HG03280 (cell line): ENCODE measurements around the gene ZMYM4.
"Not testable (repeated sequence)": the region's sequence is repeated elsewhere in the genome, so short reads cannot be mapped to it uniquely, and the experiment has no call there.

ENCODE experiments used
- ATAC-seq: cut with Tn5 transposase; IDR thresholded peaks from one replicate; pipeline ENCODE4 v1.9.1; 2021; ENCODE audit warnings: mild to moderate bottlenecking, moderate library complexity; ENCODE audit not compliant: unreplicated experiment

The ZMYM4 gene

DNA sequence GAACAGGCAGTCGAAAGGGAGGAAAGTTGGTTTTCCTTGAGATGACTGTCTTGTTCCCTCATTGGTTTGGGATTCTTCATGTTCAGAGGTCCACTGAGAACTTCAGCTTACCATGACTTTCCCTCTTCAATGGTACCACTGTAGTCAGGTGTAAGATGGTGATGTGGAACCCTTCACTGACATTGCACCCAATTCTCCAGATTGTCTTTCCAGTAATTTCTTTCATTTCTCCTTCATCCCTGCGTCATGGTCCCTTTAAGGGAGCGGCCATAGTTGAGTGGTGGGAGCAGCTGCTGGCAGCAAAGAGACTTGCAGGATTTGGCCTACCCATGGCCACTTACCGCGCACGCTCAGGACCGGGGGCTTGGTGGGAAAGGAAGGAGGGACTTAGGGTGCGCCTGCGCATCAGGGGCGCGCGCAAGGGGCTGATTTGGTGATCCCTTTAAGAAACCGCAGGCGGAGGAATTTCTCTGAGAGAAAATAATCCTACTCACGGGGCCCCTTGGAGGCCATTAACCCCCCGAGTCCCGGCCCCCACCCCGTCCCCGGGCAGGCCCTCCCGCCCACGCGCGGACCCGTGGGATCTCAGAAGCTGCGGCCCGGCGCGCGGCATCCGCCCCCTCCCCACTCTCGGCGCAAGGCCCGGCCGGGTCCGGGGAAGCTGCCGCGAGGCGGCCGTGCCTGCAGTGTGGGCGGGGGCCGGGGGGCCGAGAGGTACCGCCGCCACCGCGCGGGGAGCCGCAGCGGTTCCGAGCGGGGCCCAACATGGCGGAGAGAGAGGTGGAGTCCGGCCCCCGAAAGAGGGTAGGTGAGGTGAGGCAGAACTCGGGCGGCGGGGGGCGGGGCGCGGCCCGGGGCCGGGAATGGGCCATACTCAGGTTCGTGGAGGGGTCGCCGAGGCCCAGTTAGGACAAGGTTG lies at the start of gene ZMYM4:
Gene ZMYM4, plus strand, starts transcription at position 428 of the 919 bp plus-strand sequence. Its CDS starts 338 bp downstream, at position 766.
- peak; percentile 90 for ATAC-seq

DNA sequence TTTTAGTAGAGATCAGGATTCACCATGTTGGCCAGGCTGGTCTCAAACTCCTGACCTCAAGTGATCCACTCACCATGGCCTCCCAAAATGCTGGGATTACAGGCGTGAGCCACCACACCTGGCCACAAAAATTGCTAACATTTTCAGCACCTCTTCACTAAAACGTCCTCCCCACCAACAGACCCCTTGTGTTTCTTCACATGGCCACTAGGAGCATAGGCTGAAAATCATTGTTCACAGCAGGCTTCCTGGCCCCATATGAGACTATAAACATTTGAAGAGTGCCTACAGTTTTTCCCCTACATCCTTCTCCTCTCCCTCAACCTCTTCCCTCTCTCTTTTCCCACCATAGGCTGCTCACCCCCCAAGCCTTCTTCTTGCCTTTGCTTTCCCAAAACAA lies 47.5 kb upstream of the ZMYM4 start:
- ATAC-seq = no peak

DNA sequence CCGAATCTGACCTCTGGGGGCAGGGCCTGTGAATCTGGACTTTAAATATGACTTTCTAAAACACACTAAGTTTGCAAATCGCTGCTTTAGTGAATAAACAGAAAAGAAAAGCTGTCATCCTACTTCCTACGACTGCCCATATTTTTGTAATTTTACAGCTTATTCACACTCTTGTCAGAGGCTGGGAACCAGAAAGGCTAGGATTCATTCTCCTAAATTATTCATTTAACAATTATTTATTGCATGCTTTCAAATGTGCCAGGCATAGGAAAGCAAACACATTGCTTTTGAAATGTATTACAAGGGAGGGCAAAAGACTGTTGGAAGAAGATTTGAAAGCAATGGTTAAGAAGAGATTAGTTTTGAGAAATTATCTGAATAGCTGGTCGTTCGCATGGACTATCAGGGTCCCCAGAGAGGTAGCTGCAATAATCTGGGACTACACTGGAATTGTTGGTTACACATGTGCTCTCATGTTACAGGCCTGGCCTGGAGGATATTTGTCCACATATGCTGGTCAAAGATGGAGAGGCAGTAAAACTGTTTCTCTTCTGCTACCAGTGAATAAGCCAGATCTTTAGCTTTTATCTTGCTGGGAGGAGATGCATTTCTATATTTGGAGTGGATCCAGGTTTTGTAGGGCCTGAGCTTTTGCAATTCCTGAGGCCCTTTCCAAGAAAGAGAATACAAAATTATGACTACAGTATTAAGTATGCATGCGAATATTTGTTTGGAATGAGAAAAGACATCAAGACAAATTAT lies 46.0 kb upstream of the ZMYM4 start:
- ATAC-seq = no peak

DNA sequence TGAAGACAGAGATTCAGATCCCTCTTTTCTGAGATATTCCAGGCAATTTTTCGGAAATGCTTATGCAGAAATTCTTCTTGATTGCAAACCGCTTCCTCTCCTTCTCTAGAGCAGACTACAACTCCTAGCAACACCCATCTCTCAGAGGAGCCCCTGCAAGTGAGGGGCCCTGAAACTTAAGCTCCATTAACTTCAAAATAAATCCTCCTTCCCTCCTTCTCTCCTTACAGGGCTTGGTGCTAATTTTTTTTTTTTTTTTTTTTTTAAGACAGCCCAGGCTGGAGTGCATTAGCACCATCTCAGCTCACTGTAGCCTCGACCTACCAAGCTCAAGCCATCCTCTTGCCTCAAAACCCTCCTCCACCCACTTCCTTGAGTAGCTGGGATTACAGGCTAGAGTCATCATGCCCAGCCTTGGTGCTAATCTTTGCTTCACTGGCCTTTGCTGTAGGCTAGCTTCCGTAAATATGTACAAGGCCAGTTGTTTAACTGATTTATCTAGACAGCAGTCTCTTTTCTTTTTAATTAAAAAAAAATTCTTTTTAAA lies 45.4 kb upstream of the ZMYM4 start:
- ATAC-seq = no peak

GRCh38 chr1:35226546-35226945 lies 42.0 kb upstream of the ZMYM4 start:
- no peak for ATAC-seq

DNA sequence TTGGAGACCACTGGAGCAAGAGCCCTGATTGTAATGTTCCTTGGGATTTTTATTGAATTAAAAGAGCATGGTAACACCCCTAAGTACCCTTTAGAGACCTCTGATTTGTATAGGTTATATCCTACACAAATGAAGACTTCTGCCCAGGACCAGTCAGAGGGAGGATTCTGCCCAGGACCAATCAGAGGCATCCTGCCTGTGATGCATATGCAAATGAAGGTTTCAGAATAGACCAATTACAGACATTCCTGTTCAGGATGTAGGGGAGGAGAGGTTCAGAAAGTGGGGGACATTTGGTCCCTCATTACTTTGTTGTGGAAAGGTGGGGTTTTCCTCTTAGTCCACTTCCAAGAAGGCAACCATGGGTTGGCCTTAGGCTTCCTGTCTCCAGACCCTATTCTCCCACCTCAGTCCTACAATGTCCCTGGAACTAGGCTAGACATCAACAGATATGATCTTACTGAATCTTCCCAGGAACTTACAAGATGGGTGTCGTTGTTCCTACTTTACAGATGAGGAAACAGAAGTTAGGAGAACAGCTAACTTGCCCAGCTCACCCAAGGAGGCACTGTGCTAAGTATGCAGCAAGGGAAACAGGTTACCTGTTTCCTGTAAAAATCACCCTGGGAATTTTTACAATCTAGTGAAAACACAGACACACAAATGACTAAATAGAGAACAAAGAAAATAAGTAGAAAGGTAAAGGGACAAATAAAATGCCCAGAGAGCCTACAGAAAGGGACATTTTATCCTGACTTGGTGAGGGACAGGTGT lies 38.7 kb upstream of the ZMYM4 start:
- no peak for ATAC-seq

DNA sequence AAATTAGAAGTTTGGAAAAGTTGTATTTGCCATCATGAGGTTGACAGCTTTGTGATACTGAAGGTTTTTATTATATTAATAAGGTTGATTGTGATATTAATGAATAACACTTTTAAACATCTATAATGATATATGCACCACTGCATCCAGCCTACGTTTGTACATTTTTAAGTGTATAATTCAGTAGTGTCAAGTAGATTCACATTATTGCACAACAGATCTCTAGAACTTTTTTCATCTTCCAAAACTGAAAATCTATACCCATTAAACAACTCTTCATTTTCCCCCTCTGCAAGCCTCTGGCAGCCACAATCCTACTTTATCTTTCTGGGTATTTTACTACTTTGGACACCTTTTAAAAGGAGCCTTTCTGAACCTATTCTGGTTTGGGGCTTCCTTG lies 37.2 kb upstream of the ZMYM4 start:
- no peak for ATAC-seq

DNA sequence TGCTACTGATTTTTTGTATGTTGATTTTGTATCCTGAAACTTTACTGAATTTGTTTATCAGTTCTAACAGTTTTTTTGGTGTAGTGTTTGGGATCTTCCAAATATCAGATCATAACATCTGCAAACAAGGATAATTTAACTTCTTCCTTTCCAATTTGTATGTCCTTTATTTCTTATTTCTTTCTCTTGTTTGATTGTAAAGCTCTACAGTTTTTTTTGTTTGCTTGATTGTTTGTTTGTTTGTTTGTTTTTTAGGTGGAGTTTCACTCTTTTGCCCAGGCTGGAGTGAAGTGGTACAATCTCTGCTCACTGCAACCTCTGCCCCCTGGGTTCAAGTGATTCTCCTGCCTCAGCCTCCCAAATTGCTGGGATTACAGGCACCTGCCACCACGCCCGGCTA lies 31.7 kb upstream of the ZMYM4 start:
- not testable (repeated sequence) for ATAC-seq

GRCh38 chr1:35243691-35244090 lies 24.8 kb upstream of the ZMYM4 start:
- no peak for ATAC-seq

DNA sequence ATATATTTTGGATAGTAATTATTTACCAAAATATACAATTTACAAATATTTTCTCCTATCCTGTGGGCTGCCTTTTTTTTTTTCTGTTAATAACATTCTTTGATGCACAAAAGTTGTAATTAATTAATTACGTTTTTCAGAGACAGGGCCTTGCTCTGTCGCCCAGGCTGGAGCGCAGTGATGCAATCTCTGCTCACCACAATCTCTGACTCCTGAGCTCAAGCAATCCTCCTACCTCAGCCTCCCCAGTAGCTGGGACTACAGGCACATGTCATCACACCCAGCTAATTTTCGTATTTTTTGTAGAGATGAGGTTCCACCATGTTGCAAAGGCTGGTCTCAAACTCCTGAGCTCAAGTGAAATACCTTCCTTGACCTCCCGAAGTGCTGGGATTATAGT lies 21.3 kb upstream of the ZMYM4 start:
- ATAC-seq = no peak

DNA sequence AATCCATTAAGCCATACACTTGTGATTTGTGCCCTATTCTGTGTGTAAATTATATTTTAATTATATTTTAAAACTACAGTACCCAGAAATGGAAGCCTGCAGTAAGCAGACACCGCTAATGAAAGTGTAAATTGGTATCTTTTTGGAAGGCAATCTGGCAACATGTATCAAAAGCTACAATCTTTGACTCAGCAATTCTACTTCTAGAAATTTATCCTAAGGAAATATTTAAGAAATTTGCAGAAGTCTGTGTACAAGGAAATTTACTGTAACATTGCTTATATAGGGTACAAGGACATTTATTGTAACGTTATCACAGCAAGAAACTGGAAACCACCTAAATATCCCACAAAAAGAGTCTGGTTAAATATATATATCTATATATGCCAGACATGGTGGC lies 14.6 kb upstream of the ZMYM4 start:
- ATAC-seq = no peak

GRCh38 chr1:35255276-35255675 lies 13.2 kb upstream of the ZMYM4 start:
- no peak for ATAC-seq

DNA sequence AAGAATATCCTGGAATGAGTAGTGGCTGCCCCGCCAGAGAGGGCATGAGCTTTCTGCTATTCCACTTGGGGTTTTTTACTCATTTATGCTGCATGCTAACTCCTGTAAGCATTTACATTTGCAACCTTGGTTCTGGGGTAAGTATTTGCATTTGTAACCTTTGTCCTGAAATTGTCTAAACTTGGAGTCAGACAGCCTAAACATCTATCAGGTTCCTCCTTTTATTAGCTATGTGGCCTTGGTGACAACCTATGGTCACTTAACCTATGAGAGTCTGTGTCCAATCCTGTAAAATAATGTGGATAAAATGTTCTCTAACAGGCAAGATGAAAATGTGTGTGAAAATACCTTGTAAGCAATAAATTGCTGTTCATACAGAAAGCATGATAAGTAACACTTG lies 8.9 kb upstream of the ZMYM4 start:
- ATAC-seq = no peak

DNA sequence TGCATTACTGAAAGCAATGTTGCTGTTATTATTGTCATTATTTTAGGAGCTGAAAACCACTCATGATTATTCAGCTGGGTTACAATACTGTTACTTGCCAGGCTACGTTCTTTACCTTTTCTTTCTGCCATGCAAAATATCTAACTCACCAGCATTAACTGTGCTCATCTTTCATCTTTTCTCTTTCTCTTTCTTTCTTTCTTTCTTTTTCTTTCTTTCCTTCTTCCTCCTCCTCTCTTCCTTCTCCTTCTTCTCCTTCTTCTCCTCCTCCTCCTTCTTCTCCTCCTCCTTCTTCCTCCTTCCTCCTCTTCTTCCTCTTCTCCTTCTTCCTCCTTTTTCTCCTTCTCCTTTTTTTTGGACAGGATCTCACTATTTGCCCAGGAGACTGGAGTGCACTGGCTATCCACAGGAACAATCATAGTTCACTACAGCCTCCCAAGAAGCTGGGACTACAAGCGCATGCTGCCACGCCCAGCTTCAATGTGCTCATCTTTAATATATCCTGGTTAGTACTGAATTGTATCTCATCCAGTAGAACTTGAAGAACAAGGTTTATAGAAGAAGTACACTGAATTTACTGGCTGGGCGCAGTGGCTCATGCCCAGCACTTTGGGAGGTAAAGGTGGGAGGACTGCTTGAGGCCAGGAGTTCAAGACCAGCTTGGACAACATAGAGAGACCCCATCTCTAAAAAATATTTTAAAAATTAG lies 6.9 kb upstream of the ZMYM4 start:
- ATAC-seq = no peak

- no peak for ATAC-seq
These were observed 4.5 kb upstream of the ZMYM4 start for GRCh38 chr1:35264035-35264434.

DNA sequence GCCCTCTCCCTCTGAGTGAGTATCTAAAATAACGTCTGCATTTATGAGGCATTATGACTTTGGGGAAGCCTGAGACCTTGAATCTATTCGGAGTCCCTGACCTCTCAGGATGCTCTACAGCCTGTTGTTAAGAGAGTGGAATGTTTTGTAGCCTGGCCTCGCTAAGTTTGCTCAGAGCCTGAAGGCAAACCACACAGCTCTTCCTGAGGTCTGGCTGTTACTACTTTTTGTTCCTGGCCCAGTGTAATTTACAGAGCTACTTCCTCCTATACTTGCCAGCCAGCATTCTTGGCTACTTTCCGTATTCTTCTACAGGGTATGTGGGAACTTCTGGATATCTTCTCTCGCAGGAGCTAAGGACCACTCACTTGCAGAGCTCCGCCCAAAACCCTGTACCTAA lies 3.6 kb upstream of the ZMYM4 start:
- ATAC-seq = no peak

GRCh38 chr1:35266306-35266705 lies 2.2 kb upstream of the ZMYM4 start:
- no peak for ATAC-seq

GRCh38 chr1:35269201-35269988 lies 886 bp downstream of the ZMYM4 start:
- no peak for ATAC-seq

DNA sequence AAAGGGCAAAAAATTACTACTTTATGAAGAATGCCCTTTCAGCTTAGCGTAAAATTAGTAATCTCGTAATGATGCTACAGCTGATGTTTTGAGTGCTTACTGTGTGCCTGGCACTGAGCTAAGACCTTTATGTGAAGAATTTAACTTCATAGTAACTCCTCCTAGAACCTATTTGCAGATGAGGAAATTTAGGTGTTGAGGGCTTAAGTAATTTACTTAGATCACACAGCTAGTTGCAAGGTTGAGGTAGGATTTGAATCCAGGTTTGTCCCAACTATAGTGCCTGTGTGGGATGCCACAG lies 1.4 kb downstream of the ZMYM4 start:
- no peak for ATAC-seq

DNA sequence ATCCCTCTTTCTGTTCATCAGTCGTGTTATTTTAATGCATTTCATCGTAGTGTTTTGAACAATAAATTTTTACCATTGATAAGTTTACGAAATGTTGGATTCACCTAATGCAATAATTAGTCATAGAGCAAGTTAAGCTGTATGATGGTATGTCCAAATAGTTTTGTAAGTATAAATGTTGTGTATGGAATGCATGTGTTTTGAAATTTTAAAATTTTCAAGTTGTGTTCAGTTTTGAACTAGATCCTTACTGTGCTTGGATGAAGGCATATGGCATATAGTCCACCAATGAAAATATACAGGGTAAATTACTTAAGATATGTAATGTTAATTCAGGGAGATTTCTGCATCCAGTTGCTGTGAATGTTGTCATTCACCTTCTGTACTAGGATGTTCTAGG lies 2.3 kb downstream of the ZMYM4 start:
- no peak for ATAC-seq
